ENCODE data around the gene OR7G2. TPM values are rescaled to one million over a fixed set of nuclear protein-coding genes. Genes with fewer than 3 reads are reported as not detected.

OR7G2 gene
- total RNA-seq, 1 experiment from 2014 or later: not detected

DNA sequence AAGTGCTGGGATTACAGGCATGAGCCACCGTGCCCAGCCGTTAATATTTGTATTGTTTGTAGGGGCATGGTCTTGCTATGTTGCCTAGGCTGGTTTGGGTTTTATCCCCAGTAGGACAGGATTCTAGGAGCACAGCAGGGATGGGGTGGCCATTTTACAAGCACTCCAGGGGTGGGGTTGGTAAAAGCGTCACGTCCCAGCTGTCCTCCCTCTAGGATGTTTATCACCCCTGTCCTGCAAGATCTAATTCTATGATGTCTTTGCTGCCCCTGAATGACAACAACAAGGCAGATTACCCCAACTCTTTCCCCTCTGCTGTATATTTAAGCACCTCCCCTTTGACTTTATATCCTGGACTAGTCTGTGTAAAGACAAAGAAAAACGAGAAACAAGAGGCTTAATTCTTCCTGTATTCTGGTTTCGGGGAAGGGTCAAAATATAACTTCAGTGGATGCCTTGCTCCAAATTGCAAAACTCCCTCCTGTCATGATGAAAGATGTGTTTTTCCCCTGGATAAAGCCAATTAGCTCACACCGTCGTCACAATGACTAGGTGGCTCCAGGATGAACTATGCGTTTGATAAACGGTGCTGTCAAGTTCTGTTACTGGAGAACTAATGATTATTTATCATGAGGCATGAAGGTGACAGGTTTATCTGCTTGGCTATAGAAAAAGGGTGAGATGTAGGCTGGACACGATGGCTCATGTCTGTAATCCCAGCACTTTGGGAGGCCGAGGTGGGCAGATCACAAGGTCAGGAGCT is 48.2 kb downstream of the OR7G2 start:
- H3K4me1 Mint-ChIP-seq: peaks cover 21 to 33% of the 10 kb centered on the region in 2 experiments
- Histone ChIP-seq H3K9me3 (ENCODE audit: control insufficient read depth, low read depth, low read length) (no peaks in the 10 kb centered on the region), H2BK15ac (ENCODE audit: low read depth, low read length) (no peak overlapping the region), H2BK12ac (ENCODE audit: insufficient read length, low read depth, low read length) (no peak overlapping the region), H3K4ac (ENCODE audit: low read depth, low read length) (no peak overlapping the region), H3K14ac (ENCODE audit: insufficient read depth, low read length) (no peak overlapping the region), H2BK5ac (ENCODE audit: insufficient read length, low read length) (no peak overlapping the region), H3K23ac (ENCODE audit: insufficient read length, low read depth, low read length) (no peak overlapping the region), H3K79me1 (ENCODE audit: insufficient read depth, low read depth, low read length, poor library complexity, severe bottlenecking) (no peaks in the 10 kb centered on the region), H3K4me1 (ENCODE audit: insufficient read depth, low read length) (no peaks in the 10 kb centered on the region; the same call in 1 of the 2 replicates), H3K79me2 (ENCODE audit: insufficient read depth, low read length) (no peaks in the 10 kb centered on the region), H4K91ac (ENCODE audit: insufficient read length, low read depth, low read length) (no peak overlapping the region), H3K4me2 (ENCODE audit: insufficient read depth, insufficient read length, low read length) (no peak overlapping the region), H4K8ac (replicated peaks; ENCODE audit: insufficient read length, low read depth, low read length) (no peak overlapping the region), H2AFZ (ENCODE audit: low read length) (no peak overlapping the region), H3K56ac (ENCODE audit: insufficient read length, low read depth, low read length) (no peak overlapping the region), H2BK120ac (ENCODE audit: low read depth, low read length, poor library complexity, severe bottlenecking) (no peak overlapping the region), H3K23me2 (ENCODE audit: insufficient read length, low read depth, low read length, poor library complexity, severe bottlenecking) (no peaks in the 10 kb centered on the region), H2AK5ac (ENCODE audit: insufficient read length, low read length) (no peak overlapping the region), H2BK20ac (ENCODE audit: low read depth, low read length, poor library complexity, severe bottlenecking) (no peak overlapping the region), H3K27me3 (ENCODE audit: insufficient read depth, low read length) (no peaks in the 10 kb centered on the region), H3T11ph (ENCODE audit: low read length) (no peak overlapping the region), H3K18ac (ENCODE audit: insufficient read length, low read depth, low read length) (no peak overlapping the region), H3K27ac (ENCODE audit: insufficient read length, low read depth, low read length) (no peak overlapping the region), H4K5ac (ENCODE audit: insufficient read length, low read depth, low read length) (no peak overlapping the region), H4K20me1 (ENCODE audit: control insufficient read depth, insufficient read depth, insufficient read length) (no peaks in the 10 kb centered on the region), H3K9ac (ENCODE audit: extremely low read depth, insufficient read length, low read length) (no peak overlapping the region)
- H3K36me3 Mint-ChIP-seq (ENCODE audit: insufficient read depth in 1 of 3, low read depth in 3 of 3): no peaks in the 10 kb centered on the region; a peak in 1 of 7 replicates
- DNase-seq: no peak
- no peaks in the 10 kb centered on the region for H3K27me3 Mint-ChIP-seq (ENCODE audit: low read depth)
- TF ChIP-seq, protein P1, sequence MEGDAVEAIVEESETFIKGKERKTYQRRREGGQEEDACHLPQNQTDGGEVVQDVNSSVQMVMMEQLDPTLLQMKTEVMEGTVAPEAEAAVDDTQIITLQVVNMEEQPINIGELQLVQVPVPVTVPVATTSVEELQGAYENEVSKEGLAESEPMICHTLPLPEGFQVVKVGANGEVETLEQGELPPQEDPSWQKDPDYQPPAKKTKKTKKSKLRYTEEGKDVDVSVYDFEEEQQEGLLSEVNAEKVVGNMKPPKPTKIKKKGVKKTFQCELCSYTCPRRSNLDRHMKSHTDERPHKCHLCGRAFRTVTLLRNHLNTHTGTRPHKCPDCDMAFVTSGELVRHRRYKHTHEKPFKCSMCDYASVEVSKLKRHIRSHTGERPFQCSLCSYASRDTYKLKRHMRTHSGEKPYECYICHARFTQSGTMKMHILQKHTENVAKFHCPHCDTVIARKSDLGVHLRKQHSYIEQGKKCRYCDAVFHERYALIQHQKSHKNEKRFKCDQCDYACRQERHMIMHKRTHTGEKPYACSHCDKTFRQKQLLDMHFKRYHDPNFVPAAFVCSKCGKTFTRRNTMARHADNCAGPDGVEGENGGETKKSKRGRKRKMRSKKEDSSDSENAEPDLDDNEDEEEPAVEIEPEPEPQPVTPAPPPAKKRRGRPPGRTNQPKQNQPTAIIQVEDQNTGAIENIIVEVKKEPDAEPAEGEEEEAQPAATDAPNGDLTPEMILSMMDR (conservative IDR thresholded peaks at IDR 0.05): no peak
- H3K4me3 Mint-ChIP-seq: no peak overlapping the region
- no peaks in the 10 kb centered on the region; a peak in 1 of 5 replicates for H3K9me3 Mint-ChIP-seq
- no CpG with 5 or more reads among the region's 12 CpGs for WGBS (ENCODE audit: extremely low coverage, insufficient read length, low lambda C conversion rate)
- peak overlapping the region in 1 of 3 experiments; percentile 80; a peak in 2 of 7 replicates for H3K27ac Mint-ChIP-seq
